Purkinje cell (primary cell): Measurements from ENCODE around the gene KRT86. TPM values are rescaled to one million over a fixed set of nuclear protein-coding genes. Genes with fewer than 3 reads are reported as not detected.

Experiments used
- polyA plus RNA-seq: library from polyadenylated mRNA; unstranded; fragments of >200 nt; fragmentation: Nextera tagmentation; gene quantifications from 2 replicates; pipeline ENCODE4 v1.2.1, GENCODE V29; 2014

KRT86 gene
- 0.19 and 0.92 TPM in 2 replicates for polyA plus RNA-seq

DNA sequence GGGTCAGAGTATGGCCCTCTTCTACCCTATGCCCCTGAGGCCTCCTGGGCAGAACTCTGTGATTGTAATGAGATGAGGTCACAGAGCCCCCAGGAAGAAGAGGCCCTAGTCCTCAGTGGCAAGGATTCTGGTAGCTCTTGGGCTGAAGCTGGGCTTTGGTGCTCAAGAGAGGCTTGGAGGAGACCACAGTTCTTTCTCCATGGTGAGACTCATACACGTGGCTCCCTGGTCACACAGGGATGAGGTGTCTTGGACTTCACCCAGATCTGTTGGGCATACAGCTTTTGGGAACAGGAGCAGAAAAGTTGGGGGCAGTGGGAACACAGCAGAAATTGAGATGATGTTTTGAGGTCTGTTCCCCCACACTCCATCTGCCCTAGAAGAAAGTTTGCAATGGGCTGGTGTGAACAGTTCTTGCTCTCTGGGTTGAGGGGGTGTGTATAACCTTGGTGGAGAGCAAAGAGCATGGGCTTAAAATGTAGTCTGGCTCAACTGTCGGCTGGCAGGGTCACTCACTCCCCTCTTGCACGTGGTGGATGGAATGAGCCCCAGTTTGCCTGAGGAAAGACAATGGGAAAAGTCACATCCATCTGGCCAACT is at the start of gene KRT86:
Gene KRT86, plus strand, starts transcription at position 125 of the 600 bp plus-strand sequence. CDS start 27,272 bp downstream, outside the sequence.

GRCh38 chr12:52232674-52233461 is 41.6 kb upstream of the KRT86 start, which contains the start of gene KRT7:
Gene KRT7 (plus strand): TSS chr12:52233243. CDS start chr12:52233297, 54 bp downstream.

DNA sequence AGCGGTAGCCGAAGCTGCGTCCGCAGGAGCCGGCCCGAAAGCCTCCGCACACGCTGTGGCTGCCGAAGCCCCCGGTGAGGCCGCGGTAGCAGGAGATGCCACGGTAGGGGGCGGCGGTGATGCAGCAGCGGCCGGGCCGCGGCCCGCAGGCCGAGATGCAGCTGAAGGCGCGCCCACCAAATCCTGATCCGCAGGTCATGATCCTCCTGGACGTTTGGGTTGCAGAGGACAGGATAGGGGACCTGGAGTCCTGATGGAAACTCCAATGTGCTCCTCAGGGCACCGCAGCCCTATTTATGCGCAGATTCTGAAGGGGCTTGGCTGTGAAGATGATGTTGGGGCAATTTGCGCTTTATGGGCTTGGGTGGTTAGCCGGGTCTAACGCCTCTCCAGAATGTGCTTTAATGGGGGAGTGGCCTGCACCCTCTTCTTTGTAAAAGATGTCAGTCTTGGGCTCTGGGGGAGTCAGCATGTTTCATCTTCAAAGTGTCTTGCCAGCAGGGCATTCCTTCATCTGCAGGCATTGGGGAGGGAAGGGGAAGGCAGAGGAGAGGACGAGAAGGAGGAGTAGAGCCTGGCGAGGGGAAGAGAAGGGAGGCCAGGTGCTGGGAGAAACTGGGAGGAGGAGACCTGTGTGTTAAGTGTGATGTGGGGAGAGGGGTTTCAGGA is 17.0 kb downstream of the KRT86 start, which contains the start of gene KRT81:
Gene KRT81, minus strand, starts transcription at position 268 of the 669 bp plus-strand sequence. Its CDS starts 69 bp downstream, at position 199.

DNA sequence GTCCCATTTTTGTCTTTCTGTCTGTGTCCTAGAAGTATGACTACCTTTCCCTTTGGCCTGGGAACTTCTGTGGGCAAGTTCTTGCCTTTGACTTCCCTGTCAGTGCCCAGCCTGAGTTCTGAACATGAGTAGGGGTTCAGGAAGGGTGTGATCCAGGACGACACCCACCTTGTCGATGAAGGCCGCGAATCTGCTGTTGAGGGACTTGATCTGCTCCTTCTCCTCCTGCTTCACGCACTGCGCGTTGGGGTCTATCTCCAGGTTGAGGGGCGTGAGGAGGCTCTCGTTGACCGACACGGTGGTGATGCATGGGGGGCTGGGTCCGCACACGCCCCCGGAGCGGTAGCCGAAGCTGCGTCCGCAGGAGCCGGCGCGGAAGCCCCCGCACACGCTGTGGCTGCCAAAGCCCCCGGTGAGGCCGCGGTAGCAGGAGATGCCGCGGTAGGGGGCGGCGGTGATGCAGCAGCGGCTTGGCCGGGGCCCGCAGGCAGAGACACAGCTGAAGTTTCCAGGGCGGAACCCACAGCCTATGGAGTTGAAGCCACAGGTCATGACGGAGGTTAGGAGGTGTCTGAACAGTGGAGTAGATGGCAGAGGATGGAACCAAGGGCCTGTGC is 46.4 kb downstream of the KRT86 start, which contains the start of gene KRT83:
Gene KRT83, minus strand, starts transcription at position 615 of the 617 bp plus-strand sequence. Its CDS starts 63 bp downstream, at position 552.

Other genes starting within 250 kb of the KRT86 start
- gene NR4A1, start 223.2 kb upstream of the KRT86 start, polyA plus RNA-seq = 0.25 TPM in 1 of 2 replicates, not detected in the other
- 2.9 and 5.5 TPM in 2 replicates for gene ATG101, start 204.7 kb upstream of the KRT86 start, polyA plus RNA-seq
- not detected in 2 replicates for gene SMIM41, start 194.9 kb upstream of the KRT86 start, polyA plus RNA-seq
- not detected in 2 replicates for gene KRT80, start 82.6 kb upstream of the KRT86 start, polyA plus RNA-seq
- not detected in 2 replicates for gene KRT7, start 41.4 kb upstream of the KRT86 start, polyA plus RNA-seq
- gene KRT81, start 16.9 kb downstream of the KRT86 start, polyA plus RNA-seq = not detected in 2 replicates
- gene KRT83, start 46.8 kb downstream of the KRT86 start, polyA plus RNA-seq = not detected in 2 replicates
- gene KRT85, start 92.8 kb downstream of the KRT86 start, polyA plus RNA-seq = not detected in 2 replicates
- gene KRT84, start 111.0 kb downstream of the KRT86 start, polyA plus RNA-seq = not detected in 2 replicates
- not detected in 2 replicates for gene KRT82, start 131.7 kb downstream of the KRT86 start, polyA plus RNA-seq
- not detected in 2 replicates for gene KRT75, start 159.7 kb downstream of the KRT86 start, polyA plus RNA-seq
- gene KRT6B, start 177.5 kb downstream of the KRT86 start, polyA plus RNA-seq = not detected in 2 replicates
- not detected in 2 replicates for gene KRT6C, start 199.2 kb downstream of the KRT86 start, polyA plus RNA-seq
- not detected in 2 replicates for gene KRT6A, start 218.6 kb downstream of the KRT86 start, polyA plus RNA-seq
- gene KRT5, start 245.7 kb downstream of the KRT86 start, polyA plus RNA-seq = not detected in 2 replicates